Activated CD8-positive, alpha-beta memory T cell treated with anti-CD3 and anti-CD28 coated beads for 1 hour (primary cell): ENCODE measurements around the gene ZNF132.
"Not testable (repeated sequence)": the region's sequence is repeated elsewhere in the genome, so short reads cannot be mapped to it uniquely, and the experiment has no call there.

ENCODE experiments used
- DNase-seq, 2 donors: peaks; one replicate each; pipeline ENCODE4 v3.0.0-alpha.2; 2020; ENCODE audit warnings: low read depth in 1 of 2; ENCODE audit errors: extremely low read depth in 1 of 2

The ZNF132 gene

DNA sequence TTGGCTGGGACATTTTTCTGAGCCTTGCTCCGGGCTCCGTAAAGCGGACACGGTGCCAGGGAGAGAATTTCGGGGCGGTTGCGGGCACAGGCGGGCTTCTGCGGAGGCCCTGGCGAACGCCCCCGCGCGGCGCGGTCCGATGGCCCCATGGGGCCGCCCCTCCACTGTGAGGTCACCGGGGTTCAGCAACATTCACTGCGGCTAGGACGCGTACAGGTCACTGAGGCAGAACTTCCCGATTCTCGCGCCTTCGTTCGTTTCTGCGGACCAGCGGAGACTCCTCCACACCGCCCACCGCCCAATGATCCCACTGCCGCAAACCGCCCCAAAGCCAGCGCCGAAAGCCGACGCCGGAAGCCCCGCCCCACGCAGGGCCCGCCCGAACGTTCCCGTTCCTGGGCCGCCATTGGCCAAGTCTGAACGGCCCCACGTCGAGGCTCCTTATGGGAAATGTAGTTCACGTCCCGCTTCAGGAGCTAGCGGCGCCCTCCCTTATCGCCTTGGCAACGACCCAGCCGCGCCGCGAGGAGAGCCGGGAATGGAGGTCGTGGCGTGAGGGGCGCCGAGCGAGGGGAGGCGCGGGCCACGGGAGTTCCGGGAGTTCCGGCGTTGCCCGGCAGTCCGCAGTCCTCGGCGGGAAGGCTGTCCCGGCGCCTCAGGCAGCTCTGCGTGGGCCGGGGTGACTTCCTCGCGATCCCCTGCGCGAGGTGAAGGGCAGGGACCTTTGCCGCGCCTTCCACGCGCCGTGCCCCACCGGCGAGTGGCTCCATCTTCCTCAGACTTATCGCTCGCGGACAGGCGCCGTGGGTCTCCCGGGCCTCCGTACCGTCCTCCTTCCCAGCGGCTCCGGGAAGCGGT lies 31.6 kb downstream of the ZNF132 start, which contains the start of gene ZNF584:
Gene ZNF584, plus strand, starts transcription at position 498 of the 858 bp plus-strand sequence. CDS start 499 bp downstream, outside the sequence.
- peak; percentile 83 to 87 for DNase-seq

DNA sequence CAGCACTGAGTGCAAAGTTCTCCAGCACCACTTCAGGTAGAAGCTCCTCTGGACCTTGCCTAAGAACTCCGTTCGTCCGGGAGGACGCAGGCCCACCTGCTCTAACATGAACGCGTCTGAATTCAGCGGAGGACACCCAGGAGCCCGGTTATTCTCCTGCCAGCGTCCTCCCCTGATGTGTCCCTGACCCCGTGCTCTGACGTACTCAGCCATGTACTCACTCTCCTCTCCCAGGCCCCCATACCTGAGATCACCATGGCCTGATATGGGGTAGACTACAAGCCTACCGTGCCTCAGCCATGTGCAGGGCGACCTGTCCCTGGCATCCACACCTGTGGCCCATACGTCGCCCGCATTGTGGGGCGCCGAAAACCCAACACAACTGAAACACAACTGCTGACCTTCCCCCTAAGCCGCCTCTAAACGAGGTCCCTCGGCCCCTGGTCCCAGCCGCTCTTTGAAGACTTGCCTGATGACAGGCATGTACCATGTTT lies 32.2 kb downstream of the ZNF132 start:
- no peak for DNase-seq

DNA sequence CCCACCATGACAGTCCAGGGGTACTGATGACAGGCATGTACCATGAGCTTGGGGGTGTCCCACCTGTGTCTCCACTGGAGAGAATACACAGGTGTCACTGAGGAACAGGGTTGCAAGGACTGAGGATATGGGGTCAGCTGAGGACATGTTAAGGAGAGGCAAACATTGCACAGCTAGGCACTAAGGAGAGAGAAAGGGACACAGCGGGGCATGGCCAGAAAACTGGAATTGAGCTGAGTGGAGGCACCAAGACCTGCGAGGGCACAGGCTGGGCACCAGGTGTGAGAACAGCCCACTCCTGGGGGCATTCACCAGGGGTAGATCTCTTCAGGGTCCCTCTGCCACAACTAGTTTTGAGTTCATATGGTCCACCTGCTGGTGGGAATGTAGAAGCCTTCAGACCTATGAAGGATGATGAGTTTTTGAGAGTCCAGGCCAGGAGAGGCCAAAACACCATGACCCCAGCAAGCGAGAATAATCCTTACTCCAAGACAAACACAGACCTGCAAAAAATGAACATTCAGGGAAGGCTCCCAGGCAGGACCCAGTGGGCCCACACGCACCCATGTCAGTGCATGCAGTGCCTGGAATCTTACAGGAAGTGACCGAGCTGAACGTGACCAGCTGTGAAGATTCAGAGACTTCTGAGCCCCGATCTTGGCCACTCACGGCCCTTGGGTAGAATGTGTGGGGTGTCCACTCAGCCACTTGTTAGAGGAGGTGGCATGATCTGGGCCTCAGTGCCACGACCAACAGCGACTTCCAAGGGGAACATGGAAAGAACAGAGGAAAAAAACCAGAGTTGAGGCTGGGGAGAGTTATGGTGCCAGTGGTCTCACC lies 32.9 kb downstream of the ZNF132 start:
- DNase-seq: no peak

DNA sequence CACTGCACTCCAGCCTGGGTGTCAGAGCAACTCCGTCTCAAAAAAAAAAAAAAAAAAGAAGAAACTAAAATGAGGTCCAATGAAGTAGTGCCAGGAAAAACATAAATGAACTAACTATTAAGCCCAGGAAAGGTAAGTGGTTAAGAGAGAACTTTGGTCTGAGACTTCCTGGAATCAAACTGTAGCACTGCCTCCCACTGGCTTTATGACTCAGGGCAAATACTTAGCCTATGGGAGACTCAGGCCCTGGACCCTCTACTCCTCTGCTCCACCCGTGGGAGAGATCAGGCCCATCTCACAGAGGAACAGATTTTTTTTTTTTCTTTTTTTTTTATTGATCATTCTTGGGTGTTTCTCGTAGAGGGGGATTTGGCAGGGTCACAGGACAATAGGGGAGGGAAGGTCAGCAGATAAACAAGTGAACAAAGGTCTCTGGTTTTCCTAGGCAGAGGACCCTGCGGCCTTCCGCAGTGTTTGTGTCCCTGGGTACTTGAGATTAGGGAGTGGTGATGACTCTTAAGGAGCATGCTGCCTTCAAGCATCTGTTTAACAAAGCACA lies 36.0 kb downstream of the ZNF132 start:
- DNase-seq: not testable (repeated sequence)

DNA sequence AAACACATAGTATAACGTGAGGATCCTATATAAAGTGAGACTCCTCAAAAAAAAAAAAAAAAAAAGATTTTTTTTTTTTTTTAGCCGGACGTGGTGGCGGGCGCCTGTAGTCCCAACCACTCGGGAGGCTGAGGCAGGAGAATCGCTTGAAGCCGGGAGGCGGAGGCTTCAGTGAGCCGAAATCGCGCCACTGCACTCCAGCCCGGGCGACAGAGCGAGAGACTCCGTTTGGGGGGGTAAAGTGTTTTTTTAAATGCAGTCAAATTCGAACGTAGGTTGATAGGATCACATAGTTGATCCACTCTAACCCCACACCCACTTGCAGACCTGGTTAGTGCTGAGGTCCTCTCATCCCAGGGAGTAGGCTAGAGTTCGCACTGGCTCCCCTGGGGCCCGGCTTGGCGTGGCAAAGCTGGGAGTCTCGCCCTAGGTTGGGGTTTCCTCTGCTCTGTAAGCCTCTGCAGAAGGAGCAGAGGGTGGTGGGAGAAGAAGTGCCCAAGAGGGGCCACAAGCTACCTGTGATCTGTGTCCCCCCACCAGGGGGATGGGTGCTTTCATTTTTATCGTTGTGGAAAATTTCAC lies 38.0 kb downstream of the ZNF132 start:
- DNase-seq: no peak

DNA sequence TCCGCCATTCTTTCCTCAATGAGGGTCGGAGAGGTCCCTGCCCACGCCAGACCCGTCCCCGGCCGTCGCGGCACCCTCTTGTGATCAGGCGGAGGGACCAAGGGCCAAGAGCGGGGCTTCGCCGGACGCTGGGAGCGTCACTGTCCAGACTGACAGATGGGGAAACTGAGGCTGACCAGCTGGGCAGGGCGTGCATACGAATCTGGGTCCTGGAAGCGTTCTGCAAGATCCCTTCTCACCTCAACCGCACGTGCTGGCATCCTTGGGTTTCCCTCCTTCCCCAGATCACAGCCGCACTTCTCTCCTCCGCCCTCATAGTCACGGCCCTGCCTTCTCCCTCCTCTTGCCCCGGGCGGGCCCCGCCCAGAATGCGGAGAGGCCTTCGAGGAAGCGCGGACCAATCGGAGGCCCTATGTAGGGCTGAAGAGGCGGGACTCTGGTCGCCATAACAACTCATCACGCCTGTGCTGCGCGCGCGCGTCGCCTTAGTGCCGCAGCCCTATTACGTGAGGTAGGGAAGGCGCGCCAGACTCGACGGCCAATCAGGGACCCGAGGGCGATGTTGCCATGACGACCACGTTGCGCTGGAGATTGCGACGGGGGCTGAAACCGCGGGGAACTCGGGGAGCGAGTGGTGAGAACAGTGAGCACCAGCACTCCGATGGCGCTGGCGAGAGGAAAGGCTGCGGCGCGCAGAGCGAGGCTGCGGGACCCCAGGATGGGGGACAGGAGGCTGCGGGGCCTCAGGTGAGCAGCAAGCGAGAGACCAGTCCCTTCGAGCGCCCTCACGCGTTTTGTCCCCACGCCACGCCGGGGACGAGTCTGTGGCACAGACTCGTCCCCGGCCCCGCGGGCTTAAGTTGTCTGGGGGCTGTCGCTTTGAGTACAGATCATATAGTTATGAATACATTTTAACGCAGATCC lies 38.8 kb downstream of the ZNF132 start:
- DNase-seq: peak; percentile 96 to 99

DNA sequence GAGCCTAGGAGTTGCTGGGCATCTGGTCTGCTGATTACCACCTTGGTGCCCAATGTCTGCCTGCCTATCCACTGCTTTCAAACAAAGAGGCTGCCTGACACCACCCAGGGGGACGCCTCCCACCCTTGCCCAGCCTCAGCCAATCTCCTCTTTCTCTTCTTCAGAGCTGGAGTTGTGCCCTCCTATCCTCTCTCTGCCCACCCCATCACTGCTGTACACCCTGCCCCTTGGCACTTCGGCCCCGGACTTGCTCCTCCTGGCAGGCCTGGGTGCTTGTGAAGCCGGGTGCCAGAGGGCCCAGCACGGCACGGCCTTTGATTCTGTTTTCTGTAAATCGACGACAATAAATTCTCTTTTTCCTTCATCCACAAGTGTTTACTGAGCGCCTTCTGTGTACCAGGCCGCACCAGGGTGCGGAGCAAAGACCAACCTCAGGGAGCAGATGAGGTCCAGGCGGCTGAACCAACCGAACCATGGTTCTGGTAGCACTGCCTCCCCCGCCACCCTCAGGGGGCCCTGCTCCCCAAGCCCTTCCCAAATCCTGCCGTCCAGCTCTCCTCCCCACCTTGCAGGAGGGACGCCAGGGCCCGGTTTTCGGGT lies 39.5 kb downstream of the ZNF132 start:
- DNase-seq: no peak

DNA sequence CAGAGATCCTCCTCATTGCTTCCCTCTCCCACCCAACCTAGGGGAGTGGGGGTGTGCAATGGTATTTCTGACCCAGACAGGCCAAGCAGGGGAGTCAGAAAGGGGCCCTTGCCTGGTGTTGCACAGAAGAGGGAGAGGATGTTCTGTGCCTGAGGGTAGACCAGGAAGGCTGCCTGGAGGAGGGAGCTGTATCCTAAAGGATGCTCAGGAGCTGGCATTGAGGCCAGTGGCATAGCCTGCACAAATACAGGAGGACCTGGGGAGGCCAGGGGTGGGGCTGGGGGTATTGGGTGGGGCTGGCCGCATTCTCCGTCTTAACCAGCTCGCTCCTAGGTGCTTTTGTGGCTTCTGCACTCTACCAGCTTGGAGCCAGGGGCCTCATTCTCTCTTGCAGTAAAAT lies 40.0 kb downstream of the ZNF132 start:
- DNase-seq: no peak

DNA sequence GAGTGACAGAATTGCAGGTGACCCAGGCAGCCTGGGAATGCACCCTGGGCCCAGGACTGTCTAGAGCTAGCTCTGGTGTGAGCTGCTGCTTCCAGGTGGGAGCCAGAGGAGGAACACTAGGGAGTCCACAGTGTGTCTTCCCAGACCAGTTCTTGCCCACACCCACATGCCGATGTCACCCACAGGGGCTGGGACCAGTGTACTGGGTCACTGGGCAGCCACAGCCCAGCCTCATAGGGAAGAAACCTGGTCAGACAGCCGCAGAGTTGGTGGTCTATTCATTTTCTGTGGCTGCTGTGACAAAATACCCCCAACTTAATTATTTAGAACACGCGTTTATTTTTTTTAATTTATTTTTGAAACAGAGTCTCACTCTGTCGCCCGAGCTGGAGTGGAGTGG lies 41.4 kb downstream of the ZNF132 start:
- no peak for DNase-seq

DNA sequence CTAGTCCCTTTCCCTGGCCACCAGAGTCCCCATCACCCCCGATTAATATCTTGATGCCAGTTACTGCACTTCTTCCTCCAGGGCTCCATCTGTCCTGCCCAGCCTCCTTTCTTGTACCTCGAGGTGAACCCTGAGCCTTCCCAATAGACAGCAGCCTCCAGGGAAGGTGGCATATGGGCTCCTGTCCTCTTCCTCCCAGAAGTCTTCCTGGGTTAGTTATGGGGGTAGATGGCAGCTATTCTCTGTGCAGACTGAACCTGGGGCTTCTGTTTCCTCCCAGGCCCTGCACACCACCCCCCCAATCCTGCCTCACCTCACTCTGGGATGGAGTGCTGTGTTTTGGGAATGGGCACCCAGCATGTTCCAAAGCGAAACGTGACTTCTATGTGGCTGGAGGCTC lies 41.9 kb downstream of the ZNF132 start:
- DNase-seq: no peak

DNA sequence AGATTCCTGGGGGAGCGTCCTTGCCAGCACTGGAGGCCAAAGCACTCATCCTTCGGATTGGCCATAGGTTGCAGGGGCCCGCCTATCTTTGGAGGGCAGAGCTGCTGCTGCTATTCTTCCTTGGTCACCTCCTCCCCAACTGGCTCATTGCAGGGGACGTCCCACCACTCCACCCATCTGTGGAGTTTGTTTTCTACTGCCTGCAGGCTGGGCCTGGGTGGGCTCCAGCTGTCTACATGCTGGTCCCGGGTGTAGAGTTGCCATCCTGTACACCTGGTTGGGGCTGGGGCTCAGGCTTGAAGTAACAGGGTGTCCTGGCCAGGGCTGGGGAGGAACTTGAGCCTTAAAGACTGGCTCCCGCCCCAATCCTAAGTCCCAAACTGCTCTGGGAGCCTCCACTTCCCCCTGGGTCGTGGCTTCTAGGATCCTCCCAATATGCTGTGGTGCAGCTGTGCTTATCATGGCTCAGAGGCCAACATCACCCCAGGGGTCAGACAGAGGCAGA lies 42.4 kb downstream of the ZNF132 start:
- DNase-seq: no peak

DNA sequence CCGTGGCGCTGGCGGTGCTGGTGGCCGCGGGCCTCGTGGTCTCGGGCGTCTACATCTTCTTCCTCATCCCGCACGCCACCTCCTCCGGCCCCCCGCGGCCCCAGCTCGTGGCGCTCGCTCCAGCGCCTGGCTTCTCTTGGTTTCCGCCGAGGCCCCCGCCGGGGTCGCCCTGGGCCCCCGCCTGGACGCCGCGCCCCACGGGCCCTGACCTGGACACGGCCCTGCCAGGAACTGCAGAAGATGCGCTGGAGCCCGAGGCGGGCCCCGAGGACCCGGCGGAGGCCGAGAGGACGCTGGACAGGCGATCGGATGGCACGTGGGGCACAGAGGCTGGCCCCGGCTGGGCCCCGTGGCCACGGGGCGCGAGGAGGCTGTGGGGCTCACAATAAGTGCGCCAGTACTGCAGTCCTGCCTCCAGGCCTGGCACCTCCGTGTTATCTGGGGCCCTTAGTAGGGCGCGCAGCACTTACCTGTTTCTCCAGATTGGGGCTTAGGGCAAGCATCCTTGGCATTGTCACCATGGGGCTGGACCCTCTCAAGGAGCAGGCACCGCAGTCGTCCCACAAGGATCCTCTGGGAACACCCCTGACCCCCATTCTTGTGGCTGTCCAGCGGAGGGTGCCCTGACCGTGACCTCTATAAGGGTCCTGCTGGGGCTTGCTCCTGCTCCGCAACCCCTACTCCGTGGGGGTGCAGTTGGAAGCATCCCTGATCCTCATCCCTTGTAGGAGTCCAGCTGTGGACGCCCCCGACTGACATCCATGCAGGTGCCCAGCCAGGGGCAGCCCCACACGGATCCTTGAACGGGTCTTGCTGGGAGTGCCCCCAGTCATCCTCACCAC lies 43.0 kb downstream of the ZNF132 start:
- no peak for DNase-seq

DNA sequence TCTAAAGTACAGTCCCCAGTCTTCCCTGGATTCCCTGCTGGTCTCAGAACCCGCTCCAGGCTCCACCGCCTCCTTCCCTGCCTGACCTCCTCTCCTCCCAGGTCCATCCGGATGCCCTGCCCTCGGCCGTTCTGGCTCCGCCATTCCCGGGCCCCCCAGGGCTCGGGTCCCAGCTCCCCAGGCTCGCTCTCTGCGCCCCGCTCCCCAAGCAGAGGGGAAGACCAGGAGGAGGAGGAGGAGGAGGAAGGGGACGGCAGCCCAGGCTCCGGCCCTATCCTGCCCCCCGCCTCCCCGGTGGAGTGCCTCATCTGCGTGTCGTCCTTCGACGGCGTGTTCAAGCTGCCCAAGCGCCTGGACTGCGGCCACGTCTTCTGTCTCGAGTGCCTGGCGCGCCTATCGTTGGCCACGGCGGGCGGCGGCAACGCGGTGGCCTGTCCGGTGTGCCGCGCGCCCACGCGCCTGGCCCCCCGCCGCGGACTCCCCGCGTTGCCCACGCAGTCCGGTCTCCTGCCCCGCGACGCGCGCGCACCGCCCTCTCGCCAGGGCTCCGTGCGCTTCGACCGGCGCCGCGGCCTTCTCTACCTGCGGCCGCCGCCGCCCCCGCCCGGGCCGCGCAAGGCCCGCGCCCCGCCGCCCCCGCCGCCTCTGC lies 43.9 kb downstream of the ZNF132 start:
- no peak for DNase-seq

DNA sequence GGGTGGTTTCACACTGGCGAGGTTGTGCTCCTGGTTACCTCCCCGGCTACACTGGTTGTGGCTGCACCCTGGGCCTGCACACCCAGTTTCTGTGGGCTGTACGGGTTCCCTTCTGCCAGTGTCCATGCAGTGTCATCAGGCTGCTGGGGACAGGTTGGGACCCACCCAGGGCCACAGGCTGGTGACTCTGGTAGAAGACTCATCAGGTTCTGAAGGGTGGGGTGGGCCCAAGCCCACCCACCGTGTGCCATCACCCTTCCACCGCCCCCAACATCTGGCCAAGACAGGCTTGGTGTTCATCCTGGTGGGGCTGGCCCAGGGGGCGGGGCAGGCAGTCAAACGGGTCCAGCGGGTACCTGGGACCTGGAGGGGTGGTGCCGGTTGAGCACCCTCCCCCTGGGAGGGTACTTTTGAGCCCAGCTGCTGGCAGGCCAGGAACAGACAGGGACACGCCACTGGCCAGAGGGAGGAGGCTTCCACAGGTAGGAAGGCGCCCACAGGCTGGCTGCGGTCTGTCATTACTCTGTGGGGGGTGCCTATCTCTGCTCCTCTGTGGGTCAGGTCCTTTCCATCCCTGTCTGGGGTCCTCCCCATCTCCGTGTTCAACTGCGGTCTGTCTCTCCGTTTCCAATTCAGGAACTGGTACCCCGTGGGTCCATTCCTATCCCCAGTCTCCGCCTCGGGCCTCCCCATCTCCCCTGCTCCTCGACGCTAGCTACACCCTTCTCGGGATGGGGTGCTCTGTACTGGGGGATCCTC lies 44.6 kb downstream of the ZNF132 start, which contains the start of gene RNF225:
Gene RNF225, plus strand, starts transcription at position 437 of the 759 bp plus-strand sequence. CDS start 434 bp downstream, outside the sequence.
- no peak for DNase-seq

DNA sequence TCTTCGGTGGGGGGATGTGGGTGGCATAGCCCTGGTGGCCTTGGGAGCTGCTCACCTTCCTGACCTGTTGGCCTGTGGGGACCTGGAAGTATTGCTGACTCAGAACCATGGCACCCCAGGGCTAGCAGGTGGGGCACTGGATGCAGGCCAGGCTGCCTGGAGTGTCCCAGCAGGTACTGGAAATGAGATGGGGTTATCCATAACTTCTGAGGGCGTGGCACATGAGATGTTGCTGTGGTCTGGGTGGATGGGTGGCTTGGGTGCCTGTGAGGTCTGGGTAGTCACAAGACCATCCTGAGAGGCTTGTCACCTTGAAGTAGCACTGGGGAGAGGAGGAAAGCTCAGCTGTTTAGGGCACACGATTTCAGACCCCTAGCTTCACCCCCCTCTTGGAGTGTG lies 45.1 kb downstream of the ZNF132 start:
- no peak for DNase-seq

DNA sequence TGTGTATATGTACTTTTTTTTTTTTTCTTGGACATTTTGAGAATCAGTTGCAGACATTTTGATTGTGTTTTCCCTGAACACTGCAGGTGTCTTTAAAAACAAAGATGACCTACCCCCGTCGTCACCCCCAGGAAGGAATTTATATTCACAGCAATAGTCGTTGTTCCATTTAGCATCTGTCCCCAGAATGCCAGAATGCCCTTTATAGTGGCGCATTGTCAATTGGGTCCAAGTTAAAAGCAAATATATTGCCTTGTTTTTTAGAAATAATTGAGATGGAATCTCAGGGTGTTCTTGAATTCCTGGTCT lies 46.3 kb downstream of the ZNF132 start:
- no peak for DNase-seq
